ENCODE data around the gene PCCA.

PCCA gene

DNA sequence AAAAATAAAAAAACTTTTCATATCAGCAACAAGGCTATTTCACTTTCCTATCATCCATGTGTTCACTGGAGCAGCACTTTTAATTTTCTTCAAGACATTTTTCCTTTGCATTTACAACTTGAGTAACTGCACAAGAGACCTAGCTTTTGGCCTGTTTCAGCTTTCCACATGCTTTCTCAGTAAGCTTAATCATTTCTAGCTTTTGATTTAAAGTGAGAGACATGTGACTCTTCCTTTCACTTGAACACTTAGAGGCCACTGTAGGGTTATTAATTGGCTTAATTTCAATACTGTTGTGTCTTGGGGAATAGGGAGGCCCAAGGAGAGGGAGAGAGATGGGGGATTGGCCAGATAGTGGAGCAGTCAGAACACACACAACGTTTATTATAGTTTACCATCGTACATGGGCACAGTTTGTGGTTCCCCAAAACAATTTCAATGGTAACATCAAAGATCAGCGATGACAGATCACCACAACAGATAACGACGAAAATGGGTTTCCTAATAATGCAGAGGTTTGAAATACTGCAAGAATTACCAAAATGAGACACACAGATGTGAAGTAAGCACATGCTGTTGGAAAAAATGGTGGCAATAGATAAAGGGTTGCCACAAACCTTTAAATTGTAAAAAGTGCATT lies 382.1 kb downstream of the PCCA start:
- H3K27ac ChIP-seq (ENCODE audit: low read depth, low read length), result no peak overlapping the region
- TF ChIP-seq, protein P1, sequence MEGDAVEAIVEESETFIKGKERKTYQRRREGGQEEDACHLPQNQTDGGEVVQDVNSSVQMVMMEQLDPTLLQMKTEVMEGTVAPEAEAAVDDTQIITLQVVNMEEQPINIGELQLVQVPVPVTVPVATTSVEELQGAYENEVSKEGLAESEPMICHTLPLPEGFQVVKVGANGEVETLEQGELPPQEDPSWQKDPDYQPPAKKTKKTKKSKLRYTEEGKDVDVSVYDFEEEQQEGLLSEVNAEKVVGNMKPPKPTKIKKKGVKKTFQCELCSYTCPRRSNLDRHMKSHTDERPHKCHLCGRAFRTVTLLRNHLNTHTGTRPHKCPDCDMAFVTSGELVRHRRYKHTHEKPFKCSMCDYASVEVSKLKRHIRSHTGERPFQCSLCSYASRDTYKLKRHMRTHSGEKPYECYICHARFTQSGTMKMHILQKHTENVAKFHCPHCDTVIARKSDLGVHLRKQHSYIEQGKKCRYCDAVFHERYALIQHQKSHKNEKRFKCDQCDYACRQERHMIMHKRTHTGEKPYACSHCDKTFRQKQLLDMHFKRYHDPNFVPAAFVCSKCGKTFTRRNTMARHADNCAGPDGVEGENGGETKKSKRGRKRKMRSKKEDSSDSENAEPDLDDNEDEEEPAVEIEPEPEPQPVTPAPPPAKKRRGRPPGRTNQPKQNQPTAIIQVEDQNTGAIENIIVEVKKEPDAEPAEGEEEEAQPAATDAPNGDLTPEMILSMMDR (IDR thresholded peaks at IDR 0.05; ENCODE audit: insufficient read depth, low read length, poor library complexity, severe bottlenecking), result no peak
- no peak for TF ChIP-seq EZH2phosphoT487 (conservative IDR thresholded peaks at IDR 0.05; ENCODE audit: low read length)

DNA sequence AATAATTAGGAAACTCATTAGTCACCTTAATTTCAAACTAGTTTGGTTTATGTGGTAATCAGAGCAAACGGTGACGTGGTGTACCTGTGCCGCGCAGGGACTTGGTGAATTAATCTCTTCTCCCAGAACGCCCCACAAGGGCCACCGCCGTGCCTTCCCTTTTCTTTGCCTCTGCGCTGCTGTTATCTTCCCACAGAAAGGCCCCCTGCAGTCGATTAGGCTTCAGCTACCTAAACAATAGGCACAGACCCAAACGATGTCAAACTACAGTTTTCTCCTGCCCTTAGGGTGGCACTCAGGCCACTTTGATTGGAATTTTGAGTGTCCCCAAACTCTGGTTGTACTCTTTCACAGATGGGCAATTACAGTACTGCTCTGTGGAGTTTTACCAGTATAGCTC lies 384.2 kb downstream of the PCCA start:
- no peak overlapping the region for H3K4me3 ChIP-seq (ENCODE audit: insufficient read depth, low read length, poor library complexity, severe bottlenecking)
- no peak overlapping the region for H2AFZ ChIP-seq (ENCODE audit: low read depth, low read length, severe bottlenecking)
- H3K79me2 ChIP-seq (ENCODE audit: insufficient read depth, low read length), result no peaks in the 10 kb centered on the region
- no peak overlapping the region for H3K27ac ChIP-seq (ENCODE audit: low read depth, low read length)
- H3K9me3 ChIP-seq (ENCODE audit: insufficient read depth, low read length), result no peaks in the 10 kb centered on the region
- no peak overlapping the region for H3K4me2 ChIP-seq (ENCODE audit: low read depth, low read length, poor library complexity, severe bottlenecking)
- H3K9ac ChIP-seq (ENCODE audit: low read length), result no peak overlapping the region
- no peaks in the 10 kb centered on the region for H3K9me2 ChIP-seq (replicated peaks; ENCODE audit: insufficient read depth, low read length)
- no peaks in the 10 kb centered on the region for H3F3A ChIP-seq (ENCODE audit: insufficient read depth)
- TF ChIP-seq EZH2phosphoT487 (conservative IDR thresholded peaks at IDR 0.05; ENCODE audit: low read length), result no peak
- TF ChIP-seq, protein P1 (IDR thresholded peaks at IDR 0.05; ENCODE audit: insufficient read depth, low read length, poor library complexity, severe bottlenecking), result no peak
- H3K27me3 ChIP-seq (ENCODE audit: low read length), result no peaks in the 10 kb centered on the region
- H4K20me1 ChIP-seq (ENCODE audit: low read depth, low read length), result no peaks in the 10 kb centered on the region
- H3K36me3 ChIP-seq (ENCODE audit: low read length), result no peaks in the 10 kb centered on the region

More for the DNA sequence above, 382.1 kb downstream of the PCCA start:
- Histone ChIP-seq H3K9me2 (replicated peaks; ENCODE audit: insufficient read depth, low read length) (no peaks in the 10 kb centered on the region), H3K79me2 (ENCODE audit: insufficient read depth, low read length) (no peaks in the 10 kb centered on the region), H3K9ac (ENCODE audit: low read length) (no peak overlapping the region), H3K27me3 (ENCODE audit: low read length) (no peaks in the 10 kb centered on the region), H3K4me3 (ENCODE audit: insufficient read depth, low read length, poor library complexity, severe bottlenecking) (no peak overlapping the region), H4K20me1 (ENCODE audit: low read depth, low read length) (no peaks in the 10 kb centered on the region), H2AFZ (ENCODE audit: low read depth, low read length, severe bottlenecking) (no peak overlapping the region), H3K4me2 (ENCODE audit: low read depth, low read length, poor library complexity, severe bottlenecking) (no peak overlapping the region), H3F3A (ENCODE audit: insufficient read depth) (no peaks in the 10 kb centered on the region), H3K36me3 (ENCODE audit: low read length) (no peaks in the 10 kb centered on the region), H3K9me3 (ENCODE audit: insufficient read depth, low read length) (no peaks in the 10 kb centered on the region)

DNA sequence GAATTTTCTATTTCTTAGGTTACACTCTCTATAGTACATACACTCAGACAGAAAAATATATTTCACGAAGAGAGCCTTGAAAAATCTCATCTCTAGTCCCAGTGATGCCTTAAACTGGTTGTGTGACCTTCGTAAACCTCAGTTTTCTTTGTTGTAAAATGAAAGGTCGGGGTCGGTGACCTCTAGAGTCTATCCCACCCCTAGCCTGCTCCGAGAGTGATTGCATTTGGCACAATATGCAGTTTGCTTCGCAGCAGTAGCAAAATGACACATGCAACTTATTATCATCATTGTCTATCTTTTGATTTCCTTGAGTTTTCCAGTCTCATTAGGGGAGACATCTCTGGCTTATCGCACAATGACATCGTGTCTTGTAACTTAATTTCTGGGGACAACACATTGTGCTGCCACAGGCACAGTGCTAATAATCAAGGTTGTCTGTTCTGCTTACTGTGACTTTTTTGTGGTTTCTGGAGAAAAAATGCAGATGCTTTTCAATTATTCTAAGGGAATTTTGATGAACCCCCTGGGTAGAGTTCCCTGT lies 384.7 kb downstream of the PCCA start:
- no peaks in the 10 kb centered on the region for H3K9me2 ChIP-seq (replicated peaks; ENCODE audit: insufficient read depth, low read length)
- no peak overlapping the region for H2AFZ ChIP-seq (ENCODE audit: low read depth, low read length, severe bottlenecking)
- no peak overlapping the region for H3K4me3 ChIP-seq (ENCODE audit: insufficient read depth, low read length, poor library complexity, severe bottlenecking)
- H3K79me2 ChIP-seq (ENCODE audit: insufficient read depth, low read length), result no peaks in the 10 kb centered on the region
- H3K36me3 ChIP-seq (ENCODE audit: low read length), result no peaks in the 10 kb centered on the region
- H3K9ac ChIP-seq (ENCODE audit: low read length), result no peak overlapping the region
- no peak overlapping the region for H3K27ac ChIP-seq (ENCODE audit: low read depth, low read length)
- H3K4me2 ChIP-seq (ENCODE audit: low read depth, low read length, poor library complexity, severe bottlenecking), result no peak overlapping the region
- H3F3A ChIP-seq (ENCODE audit: insufficient read depth), result no peaks in the 10 kb centered on the region
- no peak for TF ChIP-seq EZH2phosphoT487 (conservative IDR thresholded peaks at IDR 0.05; ENCODE audit: low read length)
- TF ChIP-seq, protein P1 (IDR thresholded peaks at IDR 0.05; ENCODE audit: insufficient read depth, low read length, poor library complexity, severe bottlenecking), result no peak
- H4K20me1 ChIP-seq (ENCODE audit: low read depth, low read length), result no peaks in the 10 kb centered on the region
- no peaks in the 10 kb centered on the region for H3K9me3 ChIP-seq (ENCODE audit: insufficient read depth, low read length)
- no peaks in the 10 kb centered on the region for H3K27me3 ChIP-seq (ENCODE audit: low read length)
